Cardiac fibroblast (primary cell): ENCODE measurements around the gene FAM25G.

Source experiments
- DNase-seq, 2 donors: peaks; one replicate each; pipeline versions ENCODE4 v3.0.0 to v3.0.0-alpha.2; 2010; ENCODE audit warnings: low read depth in 2 of 2
- H3K4me3 ChIP-seq, 2 donors: replicated peaks in 1 of 2; 1 replicate in 1 of 2; 2 replicates in 1 of 2; pipeline ENCODE4 v1.5.1; 2011; ENCODE audit warnings: low read depth in 2 of 2, low read length in 2 of 2, mild to moderate bottlenecking in 2 of 2, moderate library complexity in 1 of 2
- CTCF ChIP-seq: IDR thresholded peaks from one replicate; pipeline ENCODE4 v1.5.1; 2011; ENCODE audit warnings: low read depth, mild to moderate bottlenecking, low read length, inconsistent platforms

FAM25G gene

GRCh38 chr10:47452495-47453140 lies 38.9 kb downstream of the FAM25G start:
- no peak overlapping the region for H3K4me3 ChIP-seq
- TF ChIP-seq CTCF = no peak
- DNase-seq = no peak

GRCh38 chr10:47451998-47452494 lies 39.5 kb downstream of the FAM25G start:
- H3K4me3 ChIP-seq = no peak overlapping the region
- no peak for TF ChIP-seq CTCF
- no peak for DNase-seq

- H3K4me3 ChIP-seq = no peak overlapping the region
- TF ChIP-seq CTCF = no peak
- no peak for DNase-seq
Measured at GRCh38 chr10:47451273-47451997, 40.1 kb downstream of the FAM25G start.

- no peak for TF ChIP-seq CTCF
- DNase-seq = no peak
- no peak overlapping the region for H3K4me3 ChIP-seq
Measured at GRCh38 chr10:47450442-47450841, 41.1 kb downstream of the FAM25G start.

GRCh38 chr10:47449979-47450378 lies 41.5 kb downstream of the FAM25G start:
- DNase-seq = no peak
- H3K4me3 ChIP-seq = no peak overlapping the region
- no peak for TF ChIP-seq CTCF

- H3K4me3 ChIP-seq = no peak overlapping the region
- TF ChIP-seq CTCF = no peak
- DNase-seq = no peak
Measured at GRCh38 chr10:47449102-47449978, 42.2 kb downstream of the FAM25G start.
